Left lung (tissue), 10 donors: ENCODE results near the gene STRADB. TPM values are rescaled to one million over a fixed set of nuclear protein-coding genes. Genes with fewer than 3 reads are reported as not detected.

Experiments used
- ATAC-seq: fragments of 200-7000 bp; cut with Tn5 transposase; one replicate; pipeline ENCODE4 v1.9.1; 2020; ENCODE audit warnings: moderate library complexity
- DNase-seq, 4 donors: peaks; one replicate each; pipeline ENCODE4 v3.0.0-alpha.2; 2013 to 2020
- H3K27ac ChIP-seq, 2 donors: fragments of 200-600 bp; sonication (generic) in 1 of 2; one replicate each; pipeline versions ENCODE4 v1.5.0 to v1.8.0; 2020 to 2021
- H3K27me3 ChIP-seq, 2 donors: fragments of 200-600 bp; sonication (generic) in 1 of 2; one replicate each; pipeline versions ENCODE4 v1.5.0 to v1.8.0; 2020 to 2021
- H3K36me3 ChIP-seq, 2 donors: fragments of 200-600 bp; sonication (generic) in 1 of 2; one replicate each; pipeline versions ENCODE4 v1.5.0 to v1.8.0; 2020 to 2021
- H3K4me1 ChIP-seq, 2 donors: fragments of 200-600 bp; one replicate each; pipeline ENCODE4 v1.8.0; 2021
- H3K4me3 ChIP-seq, 2 donors: fragments of 200-600 bp; sonication (generic) in 1 of 2; one replicate each; pipeline versions ENCODE4 v1.5.0 to v1.8.0; 2020 to 2021; ENCODE audit warnings: mild to moderate bottlenecking in 1 of 2
- H3K9me3 ChIP-seq, 2 donors: fragments of 200-600 bp; sonication (generic) in 1 of 2; one replicate each; pipeline versions ENCODE4 v1.5.0 to v1.8.0; 2020 to 2021
- intact Hi-C, 2 donors: fragments of 100-400 bp; cut with DNase I; formaldehyde crosslinking; loops; one replicate each; pipeline versions ENCODE4 v1.11.2 to v1.14.2; 2022
- polyA plus RNA-seq, 6 donors: library from polyadenylated mRNA; unstranded; fragments of 120-200 nt; gene quantifications; one replicate each; pipeline ENCODE4 v1.2.1, GENCODE V29; 2013; ENCODE audit not compliant: insufficient read length in 6 of 6
- total RNA-seq, 2 donors: library from RNA; stranded (reverse); fragmentation: NEBNext Ultra II Directional; extraction: Animal tissue kit (Norgen Biotek cat#: 25700); gene quantifications; one replicate each; pipeline ENCODE4 v1.2.1, GENCODE V29; 2021
- TF ChIP-seq, protein P1 (sequence below), 2 donors: fragments of 200-600 bp; sonication (generic) in 1 of 2; IDR thresholded peaks; one replicate each; pipeline versions ENCODE4 v1.5.0 to v1.8.0; 2021; ENCODE audit warnings: antibody characterized with exemption in 2 of 2
- donor health status: DM: no; HTN: yes; CAD: no.
- donor health status: DM: no; HTN: no; CAD: no.

The STRADB gene
- total and polyA plus RNA-seq, 8 donors, result 16.0 to 54.9 (median 44.6) TPM

DNA sequence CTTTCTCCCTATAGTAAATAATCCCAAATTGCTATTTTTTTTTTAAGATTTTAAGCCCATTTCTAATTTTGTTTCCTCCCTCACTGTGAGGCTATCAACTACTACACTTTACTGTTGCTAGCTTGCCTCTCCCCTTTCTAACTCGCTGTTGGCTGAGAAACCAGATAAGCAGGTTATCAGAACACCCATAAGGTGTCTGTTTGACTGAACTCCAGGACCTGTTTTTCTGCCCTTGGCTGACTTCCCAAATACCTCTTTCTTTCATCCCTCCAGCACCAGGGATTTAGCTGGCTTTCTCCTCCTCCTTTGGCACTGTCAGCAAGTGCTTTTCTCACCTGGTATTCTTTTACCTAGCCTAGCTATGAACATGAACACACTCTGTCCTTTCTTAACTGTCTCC, 11.4 kb upstream of the STRADB start:
- intact Hi-C loops, result no loop called here
- Histone ChIP-seq H3K4me1 (peaks cover 0 to 20% of the 10 kb centered on the region in 2 donors), H3K27ac (no peak overlapping the region), H3K36me3 (no peaks in the 10 kb centered on the region), H3K4me3 (no peak overlapping the region), H3K27me3 (no peaks in the 10 kb centered on the region), H3K9me3 (no peaks in the 10 kb centered on the region)
- DNase-seq, result peak in 2 of 4 donors; percentile 32 to 80
- ATAC-seq, result peak; percentile 95
- TF ChIP-seq, protein P1, sequence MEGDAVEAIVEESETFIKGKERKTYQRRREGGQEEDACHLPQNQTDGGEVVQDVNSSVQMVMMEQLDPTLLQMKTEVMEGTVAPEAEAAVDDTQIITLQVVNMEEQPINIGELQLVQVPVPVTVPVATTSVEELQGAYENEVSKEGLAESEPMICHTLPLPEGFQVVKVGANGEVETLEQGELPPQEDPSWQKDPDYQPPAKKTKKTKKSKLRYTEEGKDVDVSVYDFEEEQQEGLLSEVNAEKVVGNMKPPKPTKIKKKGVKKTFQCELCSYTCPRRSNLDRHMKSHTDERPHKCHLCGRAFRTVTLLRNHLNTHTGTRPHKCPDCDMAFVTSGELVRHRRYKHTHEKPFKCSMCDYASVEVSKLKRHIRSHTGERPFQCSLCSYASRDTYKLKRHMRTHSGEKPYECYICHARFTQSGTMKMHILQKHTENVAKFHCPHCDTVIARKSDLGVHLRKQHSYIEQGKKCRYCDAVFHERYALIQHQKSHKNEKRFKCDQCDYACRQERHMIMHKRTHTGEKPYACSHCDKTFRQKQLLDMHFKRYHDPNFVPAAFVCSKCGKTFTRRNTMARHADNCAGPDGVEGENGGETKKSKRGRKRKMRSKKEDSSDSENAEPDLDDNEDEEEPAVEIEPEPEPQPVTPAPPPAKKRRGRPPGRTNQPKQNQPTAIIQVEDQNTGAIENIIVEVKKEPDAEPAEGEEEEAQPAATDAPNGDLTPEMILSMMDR (IDR thresholded peaks at IDR 0.05), result no peak

DNA sequence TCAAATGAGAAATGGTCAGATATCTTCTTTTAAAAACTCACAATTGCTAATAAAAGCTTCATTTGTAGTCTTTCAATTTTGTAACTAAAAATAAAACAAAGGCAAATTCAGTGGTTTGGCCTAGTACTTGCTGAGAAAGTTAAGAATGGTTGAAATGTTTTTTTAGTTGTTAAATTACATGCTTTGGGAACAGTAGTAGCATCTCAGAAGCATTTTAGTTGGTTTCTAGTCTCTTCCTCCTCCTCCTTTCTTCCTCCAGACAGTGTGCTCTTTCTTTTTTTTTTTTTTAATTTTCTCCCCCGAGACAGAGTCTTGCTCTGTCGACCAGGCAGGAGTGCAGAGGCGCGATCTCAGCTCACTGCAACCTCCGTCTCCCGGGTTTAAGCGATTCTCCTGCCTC, 10.1 kb upstream of the STRADB start:
- Histone ChIP-seq H3K4me3 (no peak overlapping the region), H3K27me3 (no peaks in the 10 kb centered on the region), H3K4me1 (peaks cover 0 to 22% of the 10 kb centered on the region in 2 donors), H3K27ac (no peak overlapping the region), H3K9me3 (no peaks in the 10 kb centered on the region), H3K36me3 (no peaks in the 10 kb centered on the region)
- TF ChIP-seq, protein P1 (IDR thresholded peaks at IDR 0.05), result no peak
- ATAC-seq, result no peak
- intact Hi-C loops, result no loop called here
- DNase-seq, result no peak

DNA sequence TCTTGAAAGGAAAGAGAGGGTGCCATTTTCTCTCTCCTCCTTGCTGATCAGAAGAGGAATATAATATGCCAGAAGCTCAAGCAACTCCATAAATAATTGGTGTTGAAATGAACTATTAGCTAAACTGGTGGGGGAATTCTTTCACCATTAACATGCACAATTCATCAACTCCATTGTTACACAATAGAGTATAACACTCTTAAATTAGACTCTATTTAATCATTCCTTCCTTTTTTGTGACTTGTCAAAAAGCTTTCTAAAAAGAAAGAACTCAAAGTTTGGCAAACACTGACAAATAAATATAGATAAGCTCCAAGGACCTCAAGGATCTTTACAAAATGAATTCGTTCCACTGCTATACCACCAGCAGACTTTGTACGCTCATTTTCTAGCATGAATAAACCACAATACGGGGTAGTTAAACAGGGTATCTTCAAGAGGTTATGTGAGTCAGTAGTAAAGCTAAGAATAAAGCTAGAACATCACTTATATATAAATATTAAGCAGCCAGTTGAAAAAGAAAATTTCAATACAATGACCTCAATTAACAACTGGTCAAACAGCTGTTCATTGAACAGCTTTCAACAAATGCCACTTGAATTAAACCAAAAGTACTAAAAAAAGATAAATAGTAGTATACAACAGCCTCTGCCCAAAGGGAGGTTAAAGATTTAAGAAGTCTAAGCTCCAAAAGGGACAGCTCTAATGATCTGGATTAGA, 6.6 kb upstream of the STRADB start:
- no peaks in the 10 kb centered on the region for H3K27me3 ChIP-seq
- no peaks in the 10 kb centered on the region for H3K9me3 ChIP-seq
- intact Hi-C loops, result no loop called here
- no peaks in the 10 kb centered on the region for H3K36me3 ChIP-seq
- TF ChIP-seq, protein P1 (IDR thresholded peaks at IDR 0.05), result no peak
- no peak overlapping the region for H3K27ac ChIP-seq
- peaks cover 0 to 53% of the 10 kb centered on the region in 2 donors for H3K4me1 ChIP-seq
- DNase-seq, result no peak
- no peak overlapping the region for H3K4me3 ChIP-seq
- no peak for ATAC-seq

DNA sequence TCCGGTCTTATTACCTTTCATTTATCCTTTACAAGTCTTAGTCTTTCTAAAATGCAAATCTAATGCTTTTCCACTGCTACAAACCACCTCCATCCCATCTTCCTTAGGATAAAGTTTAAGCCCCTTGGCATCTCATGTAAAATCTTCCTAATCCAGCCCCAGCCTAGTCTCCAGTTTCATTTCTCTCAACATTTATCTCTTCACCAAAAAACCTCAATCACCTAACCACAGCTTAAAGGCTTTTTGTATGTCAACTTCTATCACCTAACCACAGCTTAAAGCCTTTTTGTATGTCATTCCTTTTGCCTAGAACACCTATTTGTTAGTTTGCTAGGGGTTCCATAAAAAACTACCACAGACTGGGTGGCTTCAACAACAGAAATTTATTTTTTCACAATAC, 4.5 kb upstream of the STRADB start:
- no peaks in the 10 kb centered on the region for H3K27me3 ChIP-seq
- TF ChIP-seq, protein P1 (IDR thresholded peaks at IDR 0.05), result no peak
- H3K4me3 ChIP-seq, result no peak overlapping the region
- no peak for ATAC-seq
- H3K36me3 ChIP-seq, result no peaks in the 10 kb centered on the region
- peaks cover 0 to 55% of the 10 kb centered on the region in 2 donors for H3K4me1 ChIP-seq
- no peak overlapping the region for H3K27ac ChIP-seq
- DNase-seq, result no peak
- intact Hi-C loops, result no loop called here
- no peaks in the 10 kb centered on the region for H3K9me3 ChIP-seq

DNA sequence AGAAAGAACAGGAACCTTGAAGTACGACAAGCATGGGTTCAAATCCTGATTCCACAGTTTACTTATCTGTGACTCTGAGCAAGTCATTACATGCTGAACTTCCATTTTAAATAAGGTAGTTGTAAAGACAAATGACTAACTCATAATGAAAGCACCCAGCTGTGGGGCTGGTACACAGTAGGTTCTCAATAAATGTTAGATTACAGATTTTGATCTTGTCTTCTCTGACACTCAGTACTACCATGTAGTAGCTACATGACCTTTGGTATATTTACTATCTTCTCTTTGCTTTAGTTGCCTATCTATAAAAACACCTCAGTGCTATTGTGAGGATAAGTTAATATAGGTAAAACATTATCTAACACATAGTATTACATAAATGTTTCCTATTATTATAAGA, 3.5 kb upstream of the STRADB start:
- intact Hi-C loops, result no loop called here
- peaks cover 4 to 63% of the 10 kb centered on the region in 2 donors for H3K4me1 ChIP-seq
- DNase-seq (no peak), ATAC-seq (no peak)
- no peaks in the 10 kb centered on the region for H3K36me3 ChIP-seq
- H3K4me3 ChIP-seq, result no peak overlapping the region
- H3K9me3 ChIP-seq, result no peaks in the 10 kb centered on the region
- TF ChIP-seq, protein P1 (IDR thresholded peaks at IDR 0.05), result no peak
- peaks cover 0 to 5% of the 10 kb centered on the region in 2 donors for H3K27me3 ChIP-seq
- no peak overlapping the region for H3K27ac ChIP-seq
